Stimulated activated CD4-positive, alpha-beta T cell treated with anti-CD3 and anti-CD28 coated beads, Interleukin-15, amount 100 ng/mL, for 48 hours (primary cell): ENCODE measurements around the gene GRWD1.

Experiments used
- DNase-seq, 2 donors: peaks; one replicate each; pipeline ENCODE4 v3.0.0-alpha.2; 2020; ENCODE audit warnings: low read depth in 2 of 2

Gene GRWD1

DNA sequence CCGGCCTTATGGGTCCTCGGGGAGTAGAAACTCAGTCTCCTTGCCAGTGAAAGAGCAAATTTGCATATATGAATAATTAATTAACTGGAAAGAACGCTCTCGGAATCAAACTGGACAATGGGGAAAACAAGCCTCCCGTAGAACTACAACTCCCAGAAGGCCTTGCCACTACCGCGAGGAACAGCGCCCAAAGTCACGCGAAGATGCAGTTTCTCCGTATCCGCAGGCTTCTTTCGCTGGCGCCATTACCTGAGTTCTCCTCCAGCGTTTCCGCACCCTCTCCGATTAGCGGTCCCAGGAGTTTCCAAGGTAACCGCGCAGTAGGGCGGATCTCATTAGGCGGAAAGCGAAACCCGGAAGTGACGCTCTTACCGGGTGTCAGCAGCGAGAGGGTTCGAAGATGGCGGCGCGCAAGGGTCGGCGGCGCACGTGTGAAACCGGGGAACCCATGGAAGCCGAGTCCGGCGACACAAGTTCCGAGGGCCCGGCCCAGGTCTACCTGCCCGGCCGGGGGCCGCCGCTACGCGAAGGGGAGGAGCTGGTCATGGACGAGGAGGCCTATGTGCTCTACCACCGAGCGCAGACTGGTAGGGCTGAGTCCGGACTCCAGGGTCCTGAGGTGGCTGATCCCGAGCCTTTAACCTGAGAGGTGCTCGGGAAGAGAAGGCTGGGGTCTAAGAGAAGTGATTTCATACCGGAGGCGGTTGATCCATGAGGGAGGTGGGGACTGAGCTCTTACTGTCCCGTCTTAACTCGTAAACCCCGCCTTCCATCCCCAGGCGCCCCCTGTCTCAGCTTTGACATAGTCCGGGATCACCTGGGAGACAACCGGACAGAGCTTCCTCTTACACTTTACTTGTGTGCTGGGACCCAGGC lies at the start of gene GRWD1:
Gene GRWD1, plus strand, starts transcription at position 378 of the 876 bp plus-strand sequence. Its CDS starts 23 bp downstream, at position 401.
- peak; percentile 91 to 93 for DNase-seq

DNA sequence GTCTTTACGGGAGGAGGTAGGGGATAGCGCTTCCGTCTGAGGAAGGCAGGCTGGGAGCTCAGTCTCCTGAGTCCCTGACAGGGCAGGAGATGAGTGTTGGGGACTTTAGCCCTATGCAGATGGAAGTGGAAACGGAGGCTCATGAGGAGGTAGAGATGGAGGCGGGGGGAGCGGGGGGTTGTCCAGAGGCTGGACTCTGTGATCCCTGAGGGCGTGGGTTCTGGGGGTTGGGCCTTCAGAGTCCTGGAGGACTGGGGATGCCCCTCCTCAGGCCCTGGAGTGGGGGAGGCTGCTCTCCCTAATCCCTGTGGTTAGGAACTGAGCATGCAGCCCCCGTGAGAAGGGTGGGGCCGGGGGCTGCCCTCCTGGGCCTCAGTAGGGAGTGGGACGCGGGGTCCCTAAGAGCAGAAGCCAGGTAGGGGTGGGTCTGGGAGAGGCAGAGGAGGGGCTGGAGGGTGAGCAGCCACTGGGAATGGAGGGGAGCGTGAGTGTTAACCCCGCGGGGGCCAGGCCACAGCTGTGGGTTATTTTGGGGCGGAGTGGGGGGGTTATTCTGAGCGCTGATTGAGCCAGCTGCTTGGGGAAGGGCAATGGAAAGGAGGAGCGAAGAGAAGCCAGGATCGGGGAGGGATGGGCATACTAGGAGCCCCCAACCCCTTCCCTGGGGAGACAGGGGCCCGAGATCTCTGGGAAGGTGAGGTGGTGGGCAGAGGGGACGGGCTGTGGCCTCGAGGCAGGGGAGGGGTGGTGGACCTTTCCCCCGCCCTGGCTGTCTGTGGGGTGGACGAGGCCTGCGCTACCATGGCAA lies 49.6 kb upstream of the GRWD1 start:
- no peak for DNase-seq

DNA sequence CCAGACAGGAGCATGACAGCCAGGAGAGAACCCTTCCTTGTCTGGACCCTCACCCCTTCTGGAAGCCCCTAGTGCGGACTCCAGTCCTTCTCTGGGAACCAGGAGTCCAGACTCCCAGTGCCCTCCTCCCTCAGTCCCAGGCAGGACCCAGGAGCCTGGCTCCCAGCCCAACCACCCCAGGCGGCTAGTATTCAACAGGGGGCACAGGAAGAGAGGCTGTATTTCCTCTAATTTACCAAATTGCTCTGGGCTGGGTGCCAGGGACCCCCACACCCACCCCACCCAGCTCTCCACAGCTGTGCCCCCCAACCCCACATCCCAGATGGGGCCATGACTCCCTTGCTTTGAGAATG lies 49.0 kb upstream of the GRWD1 start:
- no peak for DNase-seq

DNA sequence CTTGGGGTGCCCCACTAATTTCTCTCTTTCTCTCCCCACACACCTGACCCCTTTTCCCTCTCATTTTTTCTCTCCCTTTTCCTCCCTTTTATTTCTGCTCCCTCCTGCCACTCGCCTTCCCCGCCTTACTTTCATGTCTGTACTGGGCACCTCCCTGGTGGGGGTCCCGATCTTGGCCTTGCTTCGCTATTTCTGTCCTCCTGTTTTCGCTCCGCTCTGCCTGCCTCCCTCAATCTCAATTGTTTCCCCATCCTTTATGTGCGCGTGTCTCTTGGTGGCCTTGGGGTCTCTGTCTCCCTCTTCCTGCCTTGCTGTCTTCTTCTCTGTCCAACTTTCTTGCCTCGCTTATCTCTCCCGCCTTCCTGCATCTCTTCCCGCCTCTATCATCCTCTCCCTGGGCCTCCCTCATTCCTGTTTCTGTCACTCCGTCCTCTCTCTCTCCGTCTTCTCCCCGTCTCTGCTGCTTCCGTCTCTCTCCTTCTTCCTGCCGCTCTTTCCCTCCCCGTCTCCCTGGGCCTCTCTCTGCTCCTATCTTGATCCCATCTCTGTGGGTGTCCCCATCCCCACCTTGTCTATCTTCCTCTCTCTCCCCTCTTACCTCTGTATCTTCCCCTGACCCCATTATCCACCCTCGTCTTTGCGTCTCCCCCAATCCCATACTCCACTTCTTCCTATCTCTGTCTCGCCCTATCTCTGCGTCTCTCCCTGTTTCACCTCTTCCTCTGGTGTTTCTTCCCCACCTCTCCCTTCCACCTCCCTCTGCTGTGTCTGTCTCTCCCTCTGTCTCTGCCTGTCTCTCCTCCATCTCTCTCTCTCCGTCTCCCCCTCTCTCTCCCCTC lies 48.3 kb upstream of the GRWD1 start:
- DNase-seq = no peak

- DNase-seq = no peak
These were observed 47.7 kb upstream of the GRWD1 start for GRCh38 chr19:48398102-48398374.

GRCh38 chr19:48398375-48399235 lies 47.2 kb upstream of the GRWD1 start:
- peak; percentile 84 for DNase-seq

DNA sequence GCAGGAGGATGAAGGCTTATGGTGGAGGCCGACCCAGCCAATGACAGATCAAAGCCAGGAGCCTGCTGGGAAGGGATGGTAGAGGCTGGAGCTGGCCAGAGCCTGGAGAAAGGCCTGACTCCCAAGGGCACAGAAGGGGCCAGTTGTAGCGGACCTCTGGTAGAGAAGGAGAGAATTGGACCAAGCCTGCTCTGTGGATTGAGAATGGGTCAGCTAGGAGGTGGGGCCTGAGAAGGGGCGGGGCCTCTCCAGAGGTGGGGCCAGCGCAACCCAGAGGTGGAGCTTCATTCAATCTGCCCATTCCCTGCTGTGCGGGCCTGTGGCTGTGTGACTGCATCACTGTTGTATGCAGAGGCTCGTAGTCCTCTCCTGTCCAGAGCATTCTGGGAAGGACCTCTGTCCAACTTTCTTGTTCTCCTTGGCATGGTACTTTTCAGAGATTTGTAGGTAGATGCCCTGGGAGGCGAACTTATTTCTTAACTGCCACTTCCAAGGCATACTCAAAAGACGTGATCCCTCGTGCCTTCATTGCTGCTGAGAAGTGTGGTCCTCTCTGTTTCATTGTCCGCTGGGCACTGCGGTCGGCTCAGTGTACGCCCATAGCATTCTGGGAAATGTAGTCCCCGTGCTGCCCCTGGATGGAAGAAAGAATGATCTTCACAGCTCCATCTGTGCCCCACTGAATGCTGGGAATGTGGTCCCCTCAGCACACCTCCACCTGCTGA lies 45.6 kb upstream of the GRWD1 start:
- no peak for DNase-seq

GRCh38 chr19:48401287-48401686 lies 44.5 kb upstream of the GRWD1 start:
- no peak for DNase-seq

DNA sequence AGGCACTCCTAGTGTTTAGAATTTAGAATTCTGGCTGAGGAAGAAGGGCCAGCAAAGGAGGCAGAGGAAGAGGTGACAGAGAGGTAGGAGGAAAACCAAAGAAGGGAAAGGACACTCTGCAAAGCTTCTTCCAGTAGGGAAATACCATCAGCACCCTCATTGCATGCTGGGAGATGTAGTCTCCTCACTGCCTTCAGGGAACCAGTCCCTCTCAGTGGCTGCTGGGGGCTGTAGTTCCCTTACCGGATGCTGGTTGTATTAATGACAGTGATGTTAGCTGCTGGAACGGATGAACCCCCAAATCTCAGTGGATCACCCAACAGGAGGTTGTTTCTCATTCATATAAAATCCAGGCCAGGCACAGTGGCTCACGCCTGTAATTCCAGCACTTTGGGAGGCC lies 42.2 kb upstream of the GRWD1 start:
- no peak for DNase-seq

DNA sequence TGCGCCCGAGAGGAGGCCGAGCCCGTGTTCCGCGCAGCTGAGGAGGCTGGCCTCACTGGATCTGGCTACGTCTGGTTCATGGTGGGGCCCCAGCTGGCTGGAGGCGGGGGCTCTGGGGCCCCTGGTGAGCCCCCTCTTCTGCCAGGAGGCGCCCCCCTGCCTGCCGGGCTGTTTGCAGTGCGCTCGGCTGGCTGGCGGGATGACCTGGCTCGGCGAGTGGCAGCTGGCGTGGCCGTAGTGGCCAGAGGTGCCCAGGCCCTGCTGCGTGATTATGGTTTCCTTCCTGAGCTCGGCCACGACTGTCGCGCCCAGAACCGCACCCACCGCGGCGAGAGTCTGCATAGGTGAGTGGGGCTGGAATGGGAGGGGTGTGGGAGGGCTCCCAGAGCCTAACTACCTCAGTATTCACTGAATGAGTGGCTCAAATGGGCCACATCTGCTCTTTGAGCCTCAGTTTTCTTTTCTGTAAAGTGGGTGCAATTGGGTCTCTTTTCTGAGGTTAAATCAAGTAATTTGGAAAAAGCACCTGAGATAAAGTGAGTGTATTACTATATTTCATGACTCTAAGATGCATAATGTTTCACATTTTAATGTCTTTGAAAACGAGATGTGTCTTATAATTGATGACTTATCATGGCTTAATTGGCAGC lies 40.6 kb upstream of the GRWD1 start:
- no peak for DNase-seq

- no peak for DNase-seq
These were observed 39.9 kb upstream of the GRWD1 start for GRCh38 chr19:48405850-48406249.

DNA sequence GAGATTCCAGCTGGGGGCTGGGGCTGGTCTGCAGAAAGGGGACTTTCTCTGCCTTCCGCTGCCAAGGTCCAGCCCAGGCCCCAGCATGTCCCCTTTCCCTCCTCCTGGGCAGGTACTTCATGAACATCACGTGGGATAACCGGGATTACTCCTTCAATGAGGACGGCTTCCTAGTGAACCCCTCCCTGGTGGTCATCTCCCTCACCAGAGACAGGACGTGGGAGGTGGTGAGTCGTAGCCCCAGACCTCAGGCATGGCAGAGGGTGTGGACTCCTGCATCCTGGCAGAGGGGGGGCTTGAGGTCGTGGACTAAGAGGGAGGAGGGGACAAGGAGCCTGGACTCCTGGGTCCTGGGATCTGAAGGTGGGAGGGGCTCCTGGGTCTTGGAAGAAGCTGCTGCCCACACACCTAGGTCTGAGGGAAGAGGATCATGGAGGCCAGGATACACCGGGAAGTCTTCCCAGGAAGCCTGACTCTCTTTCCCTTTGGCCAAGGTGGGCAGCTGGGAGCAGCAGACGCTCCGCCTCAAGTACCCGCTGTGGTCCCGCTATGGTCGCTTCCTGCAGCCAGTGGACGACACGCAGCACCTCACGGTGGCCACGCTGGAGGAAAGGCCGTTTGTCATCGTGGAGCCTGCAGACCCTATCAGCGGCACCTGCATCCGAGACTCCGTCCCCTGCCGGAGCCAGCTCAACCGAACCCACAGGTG lies 31.8 kb upstream of the GRWD1 start:
- no peak for DNase-seq

DNA sequence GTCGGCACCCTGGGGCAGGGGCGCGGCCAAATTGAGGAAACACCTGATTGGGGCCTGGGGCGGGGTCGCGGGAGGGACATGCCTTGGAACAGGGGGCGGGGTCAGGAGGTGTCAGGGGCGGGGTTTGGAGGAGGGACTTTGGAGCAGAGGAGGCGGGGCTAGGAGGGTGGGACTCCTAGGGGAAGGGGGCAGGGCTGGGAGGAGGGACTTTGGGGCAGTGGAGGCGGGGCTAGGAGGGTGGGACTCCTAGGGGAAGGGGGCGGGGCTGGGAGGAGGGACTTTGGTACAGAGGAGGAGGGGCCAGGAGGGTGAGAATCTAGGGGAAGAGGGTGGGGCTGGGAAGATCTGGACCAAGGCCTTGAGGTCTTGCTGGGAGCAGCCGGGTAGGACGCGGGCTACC lies 30.4 kb upstream of the GRWD1 start:
- peak; percentile 77 to 85 for DNase-seq

- no peak for DNase-seq
These were observed 30.0 kb upstream of the GRWD1 start for GRCh38 chr19:48415806-48416221.

- DNase-seq = no peak
These were observed 28.4 kb upstream of the GRWD1 start for GRCh38 chr19:48417421-48417820.

- DNase-seq = no peak
These were observed 27.3 kb upstream of the GRWD1 start for GRCh38 chr19:48418317-48419064.

- DNase-seq = peak; percentile 66 to 81
These were observed 26.4 kb upstream of the GRWD1 start for GRCh38 chr19:48419158-48419920.

GRCh38 chr19:48421548-48421947 lies 24.2 kb upstream of the GRWD1 start:
- no peak for DNase-seq
